Heart left ventricle (tissue), 16 donors: ENCODE results near the gene NIFK. TPM values are rescaled to one million over a fixed set of nuclear protein-coding genes. Genes with fewer than 3 reads are reported as not detected.
"Not testable (repeated sequence)": the region's sequence is repeated elsewhere in the genome, so short reads cannot be mapped to it uniquely, and the experiment has no call there.

Experiments used
- ATAC-seq, 4 donors: fragments of 200-7000 bp; cut with Tn5 transposase; one replicate each; pipeline ENCODE4 v1.9.1; 2020 to 2022; ENCODE audit warnings: moderate library complexity in 4 of 4, mild to moderate bottlenecking in 3 of 4, moderate number of reproducible peaks in 1 of 4
- DNase-seq, 5 donors: peaks; one replicate each; pipeline ENCODE4 v3.0.0-alpha.2; 2020
- H3K27ac ChIP-seq, 12 donors: fragments of 200-600 bp; sonication (generic) in 4 of 12; one replicate each; pipeline versions ENCODE4 v1.5.0 to v1.8.0; 2016 to 2022; ENCODE audit warnings: mild to moderate bottlenecking in 2 of 12
- H3K27me3 ChIP-seq, 9 donors: fragments of 200-600 bp; sonication (generic) in 2 of 9; one replicate each; pipeline versions ENCODE4 v1.5.1 to v1.8.0; 2016 to 2022; ENCODE audit warnings: mild to moderate bottlenecking in 3 of 9
- H3K36me3 ChIP-seq, 9 donors: fragments of 200-600 bp; sonication (generic) in 2 of 9; one replicate each; pipeline versions ENCODE4 v1.5.0 to v1.8.0; 2018 to 2022; ENCODE audit warnings: mild to moderate bottlenecking in 2 of 9
- H3K4me1 ChIP-seq, 12 donors: fragments of 200-600 bp; sonication (generic) in 4 of 12; one replicate each; pipeline versions ENCODE4 v1.5.0 to v1.8.0; 2016 to 2022; ENCODE audit warnings: mild to moderate bottlenecking in 3 of 12
- H3K4me3 ChIP-seq, 12 donors: fragments of 200-600 bp; sonication (generic) in 4 of 12; one replicate each; pipeline versions ENCODE4 v1.5.0 to v1.8.0; 2017 to 2022; ENCODE audit warnings: mild to moderate bottlenecking in 9 of 12, moderate library complexity in 4 of 12
- H3K9me3 ChIP-seq, 12 donors: fragments of 200-600 bp; sonication (generic) in 4 of 12; one replicate each; pipeline versions ENCODE4 v1.5.0 to v1.8.0; 2016 to 2022; ENCODE audit warnings: mild to moderate bottlenecking in 1 of 12
- CTCF ChIP-seq, 12 donors: fragments of 200-600 bp; sonication (generic) in 4 of 12; IDR thresholded peaks; one replicate each; pipeline versions ENCODE4 v1.5.0 to v1.8.0; 2018 to 2022; ENCODE audit warnings: antibody characterized with exemption in 12 of 12, mild to moderate bottlenecking in 5 of 12
- POLR2A ChIP-seq, 2 donors: fragments of 450-650 bp; IDR thresholded peaks; one replicate each; pipeline ENCODE4 v1.6.1; 2017; ENCODE audit warnings: antibody characterized with exemption in 2 of 2, mild to moderate bottlenecking in 2 of 2, moderate library complexity in 2 of 2
- WGBS, 4 donors: extraction: QIAGEN DNeasy Blood & Tissue Kit in 2 of 4; methylation state at CpG; one replicate each; pipeline versions ENCODE4 v1.1.5 to v1.1.7; 2013 to 2018; 5-methylcytosine and 5-hydroxymethylcytosine counted together
- intact Hi-C, 10 donors: fragments of 100-400 bp; cut with DNase I; formaldehyde crosslinking; loops; one replicate each; pipeline versions ENCODE4 v1.11.1 to v1.14.2; 2022
- polyA plus RNA-seq, 2 donors: library from polyadenylated mRNA; stranded (reverse); fragments of 200-250 nt; gene quantifications; one replicate each; pipeline ENCODE4 v1.2.3, GENCODE V29; 2013
- total RNA-seq, 9 donors: library from RNA; depleted of rRNA in 2 of 9; stranded (reverse); fragments of >200 nt in 2 of 9; fragmentation: NEBNext Ultra II Directional in 3 of 9; extraction: Animal tissue kit (Norgen Biotek cat#: 25700) in 3 of 9; gene quantifications; one replicate each; pipeline versions ENCODE4 v1.1.0 to v1.2.4, GENCODE V29; 2016 to 2023
- donor health status: ischemic (EF 13 %, LVEDD 7.1; RV severe dilation, severe dysfunction).
- donor health status: healthy with polysubstance abuse.
- donor health status: DM: no; HTN: yes; CAD: no.
- donor health status: DM: no; HTN: no; CAD: no.
- donor health status: ischemic (EF 25% LVEDD 6.9; RV normal size, moderate dysfunction).
- donor health status: ischemic (EF 25% LVEDD 5.7; RV mildly dilated, moderate dysfunction).
- donor health status: healthy.
- donor health status: DM: yes; HTN: yes; CAD: no.
- donor health status: ischemic (EF 35%, LVEDD 5.7; RV mildly dilated, moderate dysfunction).
- donor health status: nonischemic (EF 11% LVEDD 7.7; RV severe dilation, severe dysfunction).
- donor health status: DM: yes; HTN: yes; CAD: no.
- donor health status: PGD.
- donor health status: ischemic (EF 29% LVEDD 5.4; RV normal size, mild dysfunction).
- donor health status: nonischemic (EF 23%, LVEDD 6.1; RV moderate dilation, normal function).

Gene NIFK
- total and polyA plus RNA-seq, 11 donors = 19.1 to 41.3 (median 28.8) TPM

GRCh38 chr2:121697108-121697631 lies 39.5 kb downstream of the NIFK start:
- ATAC-seq = peak in 1 of 4 donors; percentile 33
- Histone ChIP-seq H3K4me3 (no peak overlapping the region), H3K4me1 (peaks cover 0 to 31% (median 12%) of the 10 kb centered on the region in 12 donors), H3K9me3 (no peaks in the 10 kb centered on the region), H3K36me3 (no peaks in the 10 kb centered on the region), H3K27me3 (no peaks in the 10 kb centered on the region), H3K27ac (peak overlapping the region in 1 of 12 donors; percentile 27)
- 29 to 36% (median 35%) methylated on average over 4 of the region's 4 CpGs for WGBS, 4 donors
- DNase-seq = no peak
- TF ChIP-seq CTCF (IDR thresholded peaks at IDR 0.05) = no peak
- TF ChIP-seq POLR2A (IDR thresholded peaks at IDR 0.05) = no peak
- intact Hi-C loops = no loop called here

- H3K27me3 ChIP-seq = no peaks in the 10 kb centered on the region
- peak overlapping the region in 1 of 12 donors; percentile 27 for H3K27ac ChIP-seq
- no peaks in the 10 kb centered on the region for H3K9me3 ChIP-seq
- no peak overlapping the region for H3K4me3 ChIP-seq
- ATAC-seq (no peak), DNase-seq (no peak)
- WGBS, 4 donors = 78 to 90% (median 85%) methylated on average over 7 of the region's 7 CpGs
- H3K36me3 ChIP-seq = no peaks in the 10 kb centered on the region
- H3K4me1 ChIP-seq = peaks cover 0 to 30% (median 11%) of the 10 kb centered on the region in 12 donors
- intact Hi-C loops = no loop called here
- TF ChIP-seq POLR2A (IDR thresholded peaks at IDR 0.05) = no peak
- TF ChIP-seq CTCF (IDR thresholded peaks at IDR 0.05) = no peak
Observed at GRCh38 chr2:121696410-121696930, 40.2 kb downstream of the NIFK start.

- H3K27ac ChIP-seq = no peak overlapping the region
- TF ChIP-seq CTCF (IDR thresholded peaks at IDR 0.05) (no peak), POLR2A (IDR thresholded peaks at IDR 0.05) (no peak)
- peaks cover 0 to 17% (median 8%) of the 10 kb centered on the region in 12 donors for H3K4me1 ChIP-seq
- H3K9me3 ChIP-seq = no peaks in the 10 kb centered on the region
- H3K36me3 ChIP-seq = no peaks in the 10 kb centered on the region
- intact Hi-C loops = no loop called here
- no peak overlapping the region for H3K4me3 ChIP-seq
- no peak for ATAC-seq
- WGBS, 4 donors = 71 to 100% (median 88%) methylated on average over 2 of the region's 2 CpGs
- DNase-seq = no peak
- H3K27me3 ChIP-seq = no peaks in the 10 kb centered on the region
Observed at GRCh38 chr2:121695171-121695451, 41.6 kb downstream of the NIFK start.

- intact Hi-C loops = no loop called here
- no peak for ATAC-seq
- WGBS, 4 donors = 84 to 95% (median 89%) methylated on average over 6 of the region's 6 CpGs
Observed at GRCh38 chr2:121694398-121695170, 42.1 kb downstream of the NIFK start.

GRCh38 chr2:121690572-121690971 lies 46.1 kb downstream of the NIFK start:
- intact Hi-C loops, H3K9me3 ChIP-seq, H3K4me3 ChIP-seq, H3K27me3 ChIP-seq, H3K36me3 ChIP-seq, ATAC-seq, H3K27ac ChIP-seq, DNase-seq: not testable (repeated sequence)
- H3K4me1 ChIP-seq = peaks cover 0 to 11% (median 0%) of the 10 kb centered on the region in 12 donors
- WGBS, 4 donors = 96 to 99% (median 97%) methylated on average over 3 of the region's 3 CpGs

More at GRCh38 chr2:121694398-121695170, 42.1 kb downstream of the NIFK start:
- Histone ChIP-seq H3K27me3 (no peaks in the 10 kb centered on the region), H3K9me3 (no peaks in the 10 kb centered on the region), H3K36me3 (no peaks in the 10 kb centered on the region), H3K27ac (no peak overlapping the region), H3K4me1 (peaks cover 0 to 13% (median 4%) of the 10 kb centered on the region in 12 donors), H3K4me3 (no peak overlapping the region)
- no peak for DNase-seq
- TF ChIP-seq POLR2A (IDR thresholded peaks at IDR 0.05) (no peak), CTCF (IDR thresholded peaks at IDR 0.05) (no peak)
